ENCODE measurements around the gene TOMM22.

Gene TOMM22

GRCh38 chr22:38715176-38715764 lies 33.5 kb downstream of the TOMM22 start:
- no peak for DNase-seq (ENCODE audit: low read depth in 2 of 3, low spot score in 1 of 3)

- DNase-seq (ENCODE audit: low read depth in 2 of 3, low spot score in 1 of 3) = no peak
These were observed 34.1 kb downstream of the TOMM22 start for GRCh38 chr22:38715852-38716251.

- no peak for DNase-seq (ENCODE audit: low read depth in 2 of 3, low spot score in 1 of 3)
These were observed 34.5 kb downstream of the TOMM22 start for GRCh38 chr22:38716271-38716670.

GRCh38 chr22:38716826-38717225 lies 35.1 kb downstream of the TOMM22 start:
- no peak for DNase-seq (ENCODE audit: low read depth in 2 of 3, low spot score in 1 of 3)

GRCh38 chr22:38717244-38717643 lies 35.5 kb downstream of the TOMM22 start:
- no peak for DNase-seq (ENCODE audit: low read depth in 2 of 3, low spot score in 1 of 3)

GRCh38 chr22:38718414-38718813 lies 36.7 kb downstream of the TOMM22 start:
- no peak for DNase-seq (ENCODE audit: low read depth in 2 of 3, low spot score in 1 of 3)

- DNase-seq (ENCODE audit: low read depth in 2 of 3, low spot score in 1 of 3) = no peak
These were observed 37.4 kb downstream of the TOMM22 start for GRCh38 chr22:38719196-38719595.

GRCh38 chr22:38720350-38720749 lies 38.6 kb downstream of the TOMM22 start:
- DNase-seq (ENCODE audit: low read depth in 2 of 3, low spot score in 1 of 3) = no peak

- no peak for DNase-seq (ENCODE audit: low read depth in 2 of 3, low spot score in 1 of 3)
These were observed 39.8 kb downstream of the TOMM22 start for GRCh38 chr22:38721551-38721950.

- DNase-seq (ENCODE audit: low read depth in 2 of 3, low spot score in 1 of 3) = no peak
These were observed 42.4 kb downstream of the TOMM22 start for GRCh38 chr22:38724176-38724575.

GRCh38 chr22:38724926-38725571 lies 43.3 kb downstream of the TOMM22 start:
- no peak for DNase-seq (ENCODE audit: low read depth in 2 of 3, low spot score in 1 of 3)

- DNase-seq (ENCODE audit: low read depth in 2 of 3, low spot score in 1 of 3) = no peak
These were observed 44.3 kb downstream of the TOMM22 start for GRCh38 chr22:38725900-38726655.

GRCh38 chr22:38727123-38727522 lies 45.4 kb downstream of the TOMM22 start:
- no peak for DNase-seq (ENCODE audit: low read depth in 2 of 3, low spot score in 1 of 3)

- DNase-seq (ENCODE audit: low read depth in 2 of 3, low spot score in 1 of 3) = no peak
These were observed 46.0 kb downstream of the TOMM22 start for GRCh38 chr22:38727530-38728451.

GRCh38 chr22:38728871-38729796 lies 47.4 kb downstream of the TOMM22 start:
- no peak for DNase-seq (ENCODE audit: low read depth in 2 of 3, low spot score in 1 of 3)

- no peak for DNase-seq (ENCODE audit: low read depth in 2 of 3, low spot score in 1 of 3)
These were observed 48.2 kb downstream of the TOMM22 start for GRCh38 chr22:38729946-38730345.

GRCh38 chr22:38730411-38730871 lies 48.7 kb downstream of the TOMM22 start:
- DNase-seq (ENCODE audit: low read depth in 2 of 3, low spot score in 1 of 3) = no peak

GRCh38 chr22:38731703-38732161 lies 50.0 kb downstream of the TOMM22 start:
- no peak for DNase-seq (ENCODE audit: low read depth in 2 of 3, low spot score in 1 of 3)

- no peak for DNase-seq (ENCODE audit: low read depth in 2 of 3, low spot score in 1 of 3)
These were observed 50.6 kb downstream of the TOMM22 start for GRCh38 chr22:38732251-38732815.

- DNase-seq (ENCODE audit: low read depth in 2 of 3, low spot score in 1 of 3) = no peak
These were observed 51.6 kb downstream of the TOMM22 start for GRCh38 chr22:38733329-38733723.

All from stimulated activated CD4-positive, alpha-beta T cell treated with anti-CD3 and anti-CD28 coated beads, Interleukin-12 subunit alpha, Interleukin-12 subunit beta, amount 100 ng/mL, for 48 hours (primary cell).